GM18505 (cell line): ENCODE results near the gene GPRIN1.

Experiments used
- ATAC-seq: cut with Tn5 transposase; IDR thresholded peaks from one replicate; pipeline ENCODE4 v1.9.1; 2021; ENCODE audit not compliant: unreplicated experiment
- POLR2A ChIP-seq: IDR thresholded peaks from 4 replicates; pipeline ENCODE4 v1.6.1; 2011; ENCODE audit warnings: borderline replicate concordance; ENCODE audit not compliant: insufficient read depth, insufficient read length; ENCODE audit errors: extremely low read depth

GPRIN1 gene

GRCh38 chr5:176550275-176550831 is 59.6 kb downstream of the GPRIN1 start:
- ATAC-seq: no peak
- TF ChIP-seq POLR2A: no peak

- ATAC-seq: no peak
- TF ChIP-seq POLR2A: no peak
Measured at GRCh38 chr5:176549871-176550270, 60.1 kb downstream of the GPRIN1 start.

- ATAC-seq: no peak
- no peak for TF ChIP-seq POLR2A
Measured at GRCh38 chr5:176548967-176549444, 61.0 kb downstream of the GPRIN1 start, which contains the start of gene CDHR2. CDHR2 (plus strand) TSS chr5:176549342; CDS start chr5:176565353, 16,011 bp downstream.

GRCh38 chr5:176547802-176548201 is 62.2 kb downstream of the GPRIN1 start:
- no peak for TF ChIP-seq POLR2A
- ATAC-seq: no peak
